Hippocampal formation (tissue), 2 donors: Measurements from ENCODE around the gene COX7A2.

Source experiments
- DNase-seq, 2 donors: peaks; one replicate each; lab custom pipeline; 2025; lab: John Stamatoyannopoulos, UW

The COX7A2 gene

GRCh38 chr6:75199889-75200288 lies 43.7 kb downstream of the COX7A2 start:
- DNase-seq = no peak

GRCh38 chr6:75196081-75196687 lies 47.4 kb downstream of the COX7A2 start:
- DNase-seq = no peak

GRCh38 chr6:75188221-75188925 lies 55.2 kb downstream of the COX7A2 start:
- no peak for DNase-seq
